GM19025 (cell line): ENCODE measurements around the gene FSTL5.
"Not testable (repeated sequence)": the region's sequence is repeated elsewhere in the genome, so short reads cannot be mapped to it uniquely, and the experiment has no call there.

Source experiments
- ATAC-seq: cut with Tn5 transposase; IDR thresholded peaks from one replicate; pipeline ENCODE4 v1.9.1; 2021; ENCODE audit warnings: mild to moderate bottlenecking, low read depth, moderate library complexity; ENCODE audit not compliant: unreplicated experiment

FSTL5 gene

GRCh38 chr4:161758412-161758811 is 405.4 kb downstream of the FSTL5 start:
- ATAC-seq = not testable (repeated sequence)

DNA sequence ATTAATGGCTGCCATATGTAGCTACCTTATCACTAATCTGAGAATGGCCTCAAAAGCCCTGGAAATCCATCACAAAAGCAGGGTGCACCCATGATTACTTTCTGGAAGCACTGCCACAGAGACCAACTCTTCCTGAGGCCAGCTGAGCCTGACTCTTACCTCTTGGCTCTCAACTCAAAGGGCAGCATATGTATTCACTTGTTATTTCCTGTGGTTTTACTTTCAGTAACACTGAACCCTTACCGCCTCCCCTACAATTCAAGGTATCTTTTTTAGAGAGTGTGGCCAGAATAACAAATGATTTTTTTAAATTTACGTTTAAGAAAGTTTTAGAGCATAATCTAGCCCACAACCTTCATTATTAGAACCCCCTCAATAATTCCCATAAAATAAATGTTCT is 434.9 kb downstream of the FSTL5 start:
- ATAC-seq = no peak

DNA sequence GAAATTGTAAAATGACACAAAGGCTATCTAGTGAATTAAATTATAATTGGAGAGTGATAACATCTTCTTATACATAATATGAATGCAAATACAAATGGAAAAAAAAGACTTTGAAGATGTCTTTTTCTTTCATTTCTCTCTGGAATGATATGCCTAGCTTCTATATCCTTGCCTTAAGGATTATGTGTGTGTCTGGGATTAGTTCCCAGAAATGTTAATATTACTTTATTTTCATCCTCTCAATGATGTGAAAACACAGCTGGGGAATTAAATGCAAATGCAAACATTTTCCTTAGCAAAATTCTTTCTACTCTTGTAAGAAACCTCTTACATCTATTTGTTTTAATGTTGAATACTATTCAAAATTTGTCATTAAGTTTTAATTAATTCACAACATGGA is 441.9 kb downstream of the FSTL5 start:
- ATAC-seq = no peak

- no peak for ATAC-seq
Measured at GRCh38 chr4:161717084-161717483, 446.7 kb downstream of the FSTL5 start.

DNA sequence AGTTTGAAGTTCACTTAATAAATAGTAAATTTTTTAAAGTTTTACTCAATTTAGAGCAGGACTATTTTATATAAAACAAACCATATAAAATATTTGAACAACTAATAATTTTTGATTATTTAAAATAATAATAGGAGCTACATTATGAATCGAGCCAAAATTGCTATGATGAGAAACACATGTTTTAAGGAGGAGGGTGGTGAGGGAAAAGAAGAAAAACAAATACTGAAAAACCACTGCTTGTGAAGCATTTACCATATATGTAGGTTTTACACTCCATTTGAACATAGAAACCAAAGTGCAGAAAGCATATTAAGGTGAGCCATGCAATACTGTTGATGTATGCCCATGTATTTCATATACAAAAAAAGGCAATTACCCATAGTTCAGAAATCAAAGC is 448.9 kb downstream of the FSTL5 start:
- ATAC-seq = no peak

DNA sequence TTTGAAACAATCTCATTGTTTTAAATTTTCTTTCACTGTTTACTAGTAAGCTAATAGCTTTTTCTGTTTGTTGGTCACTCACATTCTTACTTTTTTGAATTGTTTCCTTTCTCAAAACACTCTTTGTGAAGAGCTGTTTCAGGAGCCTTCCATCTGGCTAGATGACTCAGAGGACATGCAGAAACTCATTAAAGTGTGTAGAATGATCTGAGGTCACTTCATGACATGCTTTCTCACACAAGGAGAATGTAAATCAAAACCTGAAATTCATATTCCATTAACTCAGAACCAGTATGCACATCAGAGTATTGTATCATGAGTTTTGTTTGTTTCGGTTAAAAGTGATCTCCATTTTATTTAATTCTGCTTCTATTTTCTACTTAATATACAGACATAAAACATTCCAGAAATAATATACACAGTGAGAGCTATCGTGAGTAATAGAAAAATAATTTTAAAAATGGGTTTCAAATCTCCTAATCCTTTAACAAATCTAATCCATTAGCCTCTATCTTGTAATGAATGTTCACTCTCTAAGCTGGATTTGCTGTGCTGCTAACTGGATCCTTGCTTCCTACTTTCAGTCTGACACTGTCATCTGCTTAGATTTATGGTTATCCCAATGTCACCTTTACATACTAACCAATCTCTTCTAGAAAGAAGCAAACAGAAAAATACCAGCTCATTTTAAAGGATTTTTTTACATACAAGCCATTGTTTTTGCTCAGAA is 449.6 kb downstream of the FSTL5 start:
- no peak for ATAC-seq

- no peak for ATAC-seq
Measured at GRCh38 chr4:161704653-161705052, 459.1 kb downstream of the FSTL5 start.

DNA sequence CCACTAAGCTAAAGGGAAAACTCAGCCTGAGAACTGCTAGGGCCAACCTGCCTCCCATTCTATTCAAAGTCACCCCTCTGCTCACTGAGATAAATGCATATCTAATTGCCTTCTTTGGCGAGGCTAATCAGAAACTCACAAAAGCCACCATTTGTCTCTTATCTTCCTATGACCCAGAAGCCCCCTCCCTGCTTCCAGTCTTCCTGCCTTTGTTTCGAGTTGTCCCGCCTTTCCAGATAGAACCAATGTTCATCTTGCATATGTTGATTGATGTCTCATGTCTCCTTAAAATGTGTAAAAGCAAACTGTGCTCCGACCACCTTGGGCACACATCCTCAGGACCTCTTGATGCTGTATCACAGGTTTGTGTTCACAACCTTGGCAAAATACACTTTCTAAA is 459.8 kb downstream of the FSTL5 start:
- no peak for ATAC-seq

GRCh38 chr4:161702287-161702686 is 461.5 kb downstream of the FSTL5 start:
- no peak for ATAC-seq

GRCh38 chr4:161696944-161697343 is 466.9 kb downstream of the FSTL5 start:
- ATAC-seq = no peak

DNA sequence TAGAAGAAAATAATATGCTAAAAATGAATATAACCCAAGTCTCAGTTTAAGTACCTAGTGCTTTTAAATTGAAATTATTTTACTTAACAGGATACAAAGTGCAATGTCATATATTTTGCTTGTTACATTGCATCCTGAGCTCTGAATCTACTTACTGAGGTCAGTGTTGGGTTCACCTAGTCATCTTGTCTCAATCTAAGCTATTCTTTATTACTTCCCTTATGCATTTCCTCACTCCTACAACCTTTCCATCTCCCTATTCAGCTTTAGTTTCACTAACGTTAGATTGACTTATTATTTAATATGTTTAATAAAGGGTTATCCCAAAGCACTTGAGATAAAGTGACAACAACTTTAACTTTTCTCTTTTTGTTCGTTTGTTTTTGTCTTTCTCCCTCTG is 483.7 kb downstream of the FSTL5 start:
- no peak for ATAC-seq

DNA sequence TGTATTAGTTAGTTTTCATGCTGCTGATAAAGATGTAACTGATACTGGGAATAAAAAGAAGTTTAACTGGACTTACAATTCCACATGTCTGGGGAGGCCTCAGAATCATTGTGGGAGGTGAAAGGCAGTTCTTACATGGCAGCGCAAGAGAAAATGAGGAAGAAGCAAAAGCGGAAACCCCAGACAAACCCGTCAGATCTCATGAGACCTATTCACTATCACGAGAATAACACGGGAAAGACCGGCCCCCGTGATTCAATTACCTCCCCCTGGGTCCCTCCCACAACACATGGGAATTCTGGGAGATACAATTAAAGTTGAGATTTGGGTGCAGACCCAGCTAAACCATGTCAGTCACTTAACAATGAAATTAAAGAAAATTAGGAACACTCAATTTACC is 499.1 kb downstream of the FSTL5 start:
- no peak for ATAC-seq

DNA sequence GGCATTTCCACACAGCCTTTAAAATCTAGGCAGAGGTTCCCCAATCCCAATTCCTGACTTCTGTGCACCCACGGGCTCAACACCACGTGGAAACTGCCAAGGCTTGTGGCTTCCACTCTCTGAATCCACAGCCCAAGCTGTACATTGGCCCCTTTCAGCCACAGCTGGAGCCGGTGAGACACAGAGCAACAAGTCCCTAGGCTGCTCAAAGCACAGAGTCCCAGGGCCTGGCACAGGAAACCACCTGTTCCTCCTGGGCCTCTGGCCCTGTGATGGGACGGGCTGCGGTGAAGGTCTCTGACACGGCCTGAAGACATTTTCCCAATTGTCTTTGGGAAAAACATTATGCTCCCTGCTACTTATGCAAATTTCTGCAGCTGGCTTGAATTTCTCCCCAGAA is 500.0 kb downstream of the FSTL5 start:
- no peak for ATAC-seq

GRCh38 chr4:161658676-161659075 is 505.1 kb downstream of the FSTL5 start:
- ATAC-seq = no peak

DNA sequence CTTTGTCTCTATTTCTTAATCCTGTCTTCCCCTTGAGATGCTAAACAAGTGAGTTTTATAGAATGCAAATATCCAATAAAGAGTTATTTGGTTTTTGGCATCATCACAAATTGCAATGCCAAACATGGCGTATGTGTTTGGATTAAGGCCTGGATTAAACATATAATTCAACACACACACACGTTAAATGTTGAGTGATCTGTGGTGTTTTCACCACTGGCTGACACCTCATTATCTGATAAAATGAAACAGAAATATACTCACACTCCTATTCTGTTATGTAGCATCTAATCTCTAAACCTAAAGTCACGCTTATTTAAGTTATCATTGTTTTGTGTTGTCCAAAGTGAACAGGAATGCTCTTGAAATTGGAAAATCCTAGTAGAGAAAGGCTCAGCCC is 506.2 kb downstream of the FSTL5 start:
- no peak for ATAC-seq

- ATAC-seq = no peak
Measured at GRCh38 chr4:161656594-161656993, 507.2 kb downstream of the FSTL5 start.

DNA sequence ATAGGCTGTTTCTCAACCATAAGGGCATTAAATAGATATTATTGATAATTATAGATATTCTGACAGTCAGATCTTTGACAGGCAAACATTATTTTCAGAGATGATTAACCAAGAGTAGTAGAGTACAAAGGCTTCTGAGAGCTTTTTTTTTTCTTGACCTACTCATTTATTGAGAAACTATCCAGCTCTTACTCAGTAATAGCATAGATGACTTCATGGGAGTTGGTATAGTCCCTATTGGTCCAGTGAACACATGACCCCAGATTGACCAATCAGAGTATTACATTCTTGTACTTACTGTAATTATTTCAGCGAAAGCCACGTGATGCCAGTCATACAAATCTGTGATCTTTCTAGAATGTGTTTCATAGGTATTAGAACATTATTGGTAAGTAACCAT is 508.7 kb downstream of the FSTL5 start:
- no peak for ATAC-seq

- no peak for ATAC-seq
Measured at GRCh38 chr4:161653697-161654096, 510.1 kb downstream of the FSTL5 start.

- ATAC-seq = no peak
Measured at GRCh38 chr4:161651586-161651985, 512.2 kb downstream of the FSTL5 start.

- no peak for ATAC-seq
Measured at GRCh38 chr4:161650812-161651211, 513.0 kb downstream of the FSTL5 start.

- ATAC-seq = no peak
Measured at GRCh38 chr4:161647757-161648156, 516.0 kb downstream of the FSTL5 start.

GRCh38 chr4:161642708-161643107 is 521.1 kb downstream of the FSTL5 start:
- ATAC-seq = no peak
